Fibroblast of skin of left quadriceps (primary cell): ENCODE measurements around the gene C2orf74.

ENCODE experiments used
- DNase-seq, 2 experiments: peaks; one replicate each; pipeline ENCODE4 v3.0.0-alpha.2; 2013; ENCODE audit warnings: low read depth in 2 of 2

Gene C2orf74

GRCh38 chr2:61214171-61214570 lies 52.2 kb downstream of the C2orf74 start:
- no peak for DNase-seq
